IMR-90 (cell line): Measurements from ENCODE around the gene OPRM1. TPM values are rescaled to one million over a fixed set of nuclear protein-coding genes. Genes with fewer than 3 reads are reported as not detected.

Experiments used
- ATAC-seq: fragments of 200-7000 bp; cut with Tn5 transposase; 2 replicates; pipeline ENCODE4 v1.9.1; 2020; ENCODE audit warnings: low read depth, mild to moderate bottlenecking, moderate library complexity
- BruUV-seq: library from RNA; stranded (reverse); fragments of 400-500 nt; replicated peaks from 2 replicates; lab custom pipeline; 2021; lab: Mats Ljungman, UMichigan
- CTCF ChIA-PET: fragments of 300-600 bp; formaldehyde crosslinking; extraction: SDS; loops from one replicate; lab custom pipeline; 2021; ENCODE audit warnings: antibody characterized with exemption; lab: Yijun Ruan, JAX
- POLR2A ChIA-PET: fragments of 300-600 bp; sonication (Branson Sonifier 250); formaldehyde crosslinking; loops from one replicate; lab custom pipeline; 2022; ENCODE audit warnings: antibody characterized with exemption; ENCODE audit not compliant: unreplicated experiment; lab: Charles Lee
- DNase-seq: peaks from one replicate; pipeline ENCODE4 v3.0.0; 2013
- H2AFZ ChIP-seq: replicated peaks from 2 replicates; pipeline ENCODE3; 2013; ENCODE audit warnings: low read length, mild to moderate bottlenecking; ENCODE audit not compliant: poor library complexity
- H2AK5ac ChIP-seq: 2 replicates; pipeline ENCODE4 v1.6.1; 2013; ENCODE audit warnings: low read depth, low read length, inconsistent platforms
- H2AK9ac ChIP-seq: replicated peaks from 2 replicates; pipeline ENCODE3; 2013; ENCODE audit warnings: mild to moderate bottlenecking, low read depth, low read length, moderate library complexity; ENCODE audit not compliant: poor library complexity
- H2BK120ac ChIP-seq: 2 replicates; pipeline ENCODE4 v1.6.1; 2013; ENCODE audit warnings: low read depth, low read length, inconsistent platforms
- H2BK15ac ChIP-seq: 3 replicates; pipeline ENCODE4 v1.6.1; 2013; ENCODE audit warnings: low read depth, low read length, inconsistent platforms
- H2BK20ac ChIP-seq: 2 replicates; pipeline ENCODE4 v1.6.1; 2013; ENCODE audit warnings: low read depth, mild to moderate bottlenecking, inconsistent platforms, low read length, moderate library complexity
- H2BK5ac ChIP-seq: 2 replicates; pipeline ENCODE4 v1.6.1; 2013; ENCODE audit warnings: mild to moderate bottlenecking, low read depth, low read length, inconsistent platforms; ENCODE audit not compliant: poor library complexity, severe bottlenecking
- H3K14ac ChIP-seq: replicated peaks from 2 replicates; pipeline ENCODE4 v1.6.1; 2013; ENCODE audit warnings: low read depth, low read length, inconsistent platforms
- H3K18ac ChIP-seq: 2 replicates; pipeline ENCODE4 v1.6.1; 2013; ENCODE audit warnings: low read depth, low read length, control low read depth
- H3K23ac ChIP-seq: 2 replicates; pipeline ENCODE4 v1.6.1; 2013; ENCODE audit warnings: low read depth, low read length, inconsistent platforms
- H3K27ac ChIP-seq: 2 replicates; pipeline ENCODE4 v1.5.1; 2013; ENCODE audit warnings: mild to moderate bottlenecking, control low read depth, low read length; ENCODE audit not compliant: insufficient read depth
- H3K27me3 ChIP-seq: 2 replicates; pipeline ENCODE4 v1.6.1; 2013; ENCODE audit warnings: low read length; ENCODE audit not compliant: control insufficient read depth, insufficient read depth
- H3K36me3 ChIP-seq: 2 replicates; pipeline ENCODE4 v1.6.1; 2013; ENCODE audit warnings: low read length, mixed read lengths; ENCODE audit not compliant: control insufficient read depth, insufficient read depth
- H3K4ac ChIP-seq: 2 replicates; pipeline ENCODE4 v1.6.1; 2013; ENCODE audit warnings: low read depth, low read length, inconsistent platforms
- H3K4me1 ChIP-seq: 2 replicates; pipeline ENCODE4 v1.6.1; 2013; ENCODE audit warnings: low read length, mixed read lengths; ENCODE audit not compliant: control insufficient read depth, insufficient read depth
- H3K4me2 ChIP-seq: 2 replicates; pipeline ENCODE4 v1.6.1; 2013; ENCODE audit warnings: low read depth, mild to moderate bottlenecking, control low read depth, low read length, moderate library complexity
- H3K4me3 ChIP-seq: 2 replicates; pipeline ENCODE4 v1.5.1; 2013; ENCODE audit warnings: low read depth, mild to moderate bottlenecking, control low read depth, low read length, moderate library complexity; ENCODE audit not compliant: insufficient read depth
- H3K56ac ChIP-seq: 2 replicates; pipeline ENCODE4 v1.6.1; 2013; ENCODE audit warnings: low read length, inconsistent platforms; ENCODE audit not compliant: insufficient read depth; ENCODE audit errors: extremely low read depth
- H3K79me1 ChIP-seq, 2 experiments: 2 replicates each; pipeline ENCODE4 v1.6.1; 2013; ENCODE audit warnings: low read length in 2 of 2, inconsistent platforms in 1 of 2, low read depth in 1 of 2
- H3K9ac ChIP-seq: 2 replicates; pipeline ENCODE4 v1.6.1; 2013; ENCODE audit warnings: low read depth, low read length, control low read depth
- H3K9me1 ChIP-seq: 2 replicates; pipeline ENCODE4 v1.6.1; 2013; ENCODE audit warnings: low read length, inconsistent platforms; ENCODE audit not compliant: insufficient read depth
- H3K9me3 ChIP-seq: 2 replicates; pipeline ENCODE4 v1.6.1; 2013; ENCODE audit warnings: low read length; ENCODE audit not compliant: control insufficient read depth, insufficient read depth
- H4K20me1 ChIP-seq: 2 replicates; pipeline ENCODE4 v1.6.1; 2013; ENCODE audit warnings: low read length, inconsistent platforms; ENCODE audit not compliant: insufficient read depth
- H4K5ac ChIP-seq: 2 replicates; pipeline ENCODE4 v1.6.1; 2013; ENCODE audit warnings: mild to moderate bottlenecking, low read depth, low read length, control low read depth
- H4K8ac ChIP-seq, 2 experiments: 2 replicates each; pipeline ENCODE4 v1.6.1; 2013; ENCODE audit warnings: low read depth in 2 of 2, low read length in 2 of 2, control low read depth in 1 of 2, inconsistent platforms in 1 of 2
- H4K91ac ChIP-seq: 2 replicates; pipeline ENCODE4 v1.6.1; 2013; ENCODE audit warnings: low read depth, low read length, inconsistent platforms; ENCODE audit not compliant: insufficient read depth
- CEBPB ChIP-seq: IDR thresholded peaks from 2 replicates; pipeline ENCODE4 v1.6.1; 2012; ENCODE audit warnings: low read depth, low read length, improper control_type of control experiment
- CHD1 ChIP-seq: IDR thresholded peaks from 2 replicates; pipeline ENCODE4 v1.6.1; 2012; ENCODE audit warnings: low read depth, low read length, improper control_type of control experiment
- CTCF ChIP-seq: conservative IDR thresholded peaks from 2 replicates; pipeline ENCODE4 v1.5.1; 2012; ENCODE audit warnings: mild to moderate bottlenecking, low read depth, low read length, improper control_type of control experiment
- FOS ChIP-seq: fragments of 150-350 bp; IDR thresholded peaks from 2 replicates; pipeline ENCODE4 v1.6.1; 2016; ENCODE audit warnings: low read depth, low read length
- MAFK ChIP-seq: IDR thresholded peaks from 2 replicates; pipeline ENCODE4 v1.6.1; 2012; ENCODE audit warnings: low read depth, low read length, improper control_type of control experiment
- MAZ ChIP-seq: IDR thresholded peaks from 2 replicates; pipeline ENCODE4 v1.6.1; 2012; ENCODE audit warnings: low read depth, mild to moderate bottlenecking, low read length, improper control_type of control experiment, moderate library complexity, borderline replicate concordance
- MXI1 ChIP-seq: IDR thresholded peaks from 2 replicates; pipeline ENCODE4 v1.6.1; 2012; ENCODE audit warnings: low read depth, mild to moderate bottlenecking, low read length, moderate library complexity, borderline replicate concordance
- POLR2A ChIP-seq: IDR thresholded peaks from 2 replicates; pipeline ENCODE4 v1.6.1; 2012; ENCODE audit warnings: mild to moderate bottlenecking, low read depth, low read length
- RAD21 ChIP-seq: IDR thresholded peaks from 2 replicates; pipeline ENCODE4 v1.6.1; 2012; ENCODE audit warnings: low read length, improper control_type of control experiment
- RFX5 ChIP-seq: IDR thresholded peaks from 2 replicates; pipeline ENCODE4 v1.8.0; 2012; ENCODE audit warnings: low read depth, mild to moderate bottlenecking, low read length, moderate library complexity
- SMC3 ChIP-seq: fragments of 150-350 bp; IDR thresholded peaks from 2 replicates; pipeline ENCODE4 v1.6.1; 2016; ENCODE audit warnings: low read depth, mild to moderate bottlenecking, antibody characterized with exemption, low read length, moderate library complexity
- USF2 ChIP-seq: fragments of 150-350 bp; IDR thresholded peaks from 2 replicates; pipeline ENCODE4 v1.6.1; 2017; ENCODE audit warnings: mild to moderate bottlenecking, antibody characterized with exemption, low read length, low read depth
- WGBS, 2 experiments: methylation state at CpG; one replicate each; pipeline versions ENCODE4 v1.1.5 to v1.1.7; 2013; ENCODE audit warnings: missing lambda C conversion rate in 2 of 2; ENCODE audit not compliant: insufficient read length in 1 of 2; ENCODE audit errors: extremely low coverage in 2 of 2; 5-methylcytosine and 5-hydroxymethylcytosine counted together
- dilution Hi-C: fragments of 300-500 bp; cut with HindIII; formaldehyde crosslinking; loops from one replicate; pipeline ENCODE4 v1.14.3; 2018; ENCODE audit warnings: low sequenced_read_pairs; ENCODE audit not compliant: unreplicated experiment
- in situ Hi-C: fragments of 300-500 bp; cut with MboI; formaldehyde crosslinking; loops from 3 replicates; pipeline ENCODE4 v1.14.3; 2019; ENCODE audit warnings: low sequenced_read_pairs, inconsistent platforms, mixed read lengths
- intact Hi-C: fragments of 100-400 bp; cut with micrococcal nuclease; formaldehyde crosslinking; loops from 2 replicates; pipeline ENCODE4 v1.10.0; 2022
- polyA plus RNA-seq, 3 experiments: library from polyadenylated mRNA; depleted of rRNA; stranded (reverse); fragments of >200 nt; gene quantifications; 2 replicates each; pipeline ENCODE4 v1.2.3, GENCODE V29; 2012; ENCODE audit warnings: low replicate concordance in 1 of 3
- total RNA-seq: library from RNA; depleted of rRNA; stranded (reverse); fragments of >200 nt; gene quantifications from 2 replicates; pipeline ENCODE4 v1.2.3, GENCODE V29; 2012
- TF ChIP-seq, protein P1 (sequence below): fragments of 150-350 bp; IDR thresholded peaks from 2 replicates; pipeline ENCODE4 v1.6.1; 2016; ENCODE audit warnings: low read depth, mild to moderate bottlenecking, low read length, moderate library complexity, borderline replicate concordance

OPRM1 gene
- total and polyA plus RNA-seq, 2 of the 4 experiments (the other 2 are of a cell fraction) = not detected

GRCh38 chr6:154238831-154239230, 199.8 kb downstream of the OPRM1 start:
- Histone ChIP-seq H3K18ac (no peak overlapping the region), H4K91ac (no peak overlapping the region), H3K4me1 (peaks cover 6% of the 10 kb centered on the region; the same call in 1 of the 2 replicates), H3K9ac (no peak overlapping the region), H2AK9ac (no peak overlapping the region), H3K14ac (no peak overlapping the region), H3K4me3 (no peak overlapping the region), H2BK20ac (no peak overlapping the region), H4K20me1 (no peaks in the 10 kb centered on the region), H2BK15ac (no peak overlapping the region), H3K9me3 (no peaks in the 10 kb centered on the region), H4K8ac (no peak overlapping the region), H2BK120ac (no peak overlapping the region), H3K23ac (no peak overlapping the region), H3K27ac (no peak overlapping the region), H3K27me3 (no peaks in the 10 kb centered on the region; the same call in 1 of the 2 replicates), H3K79me1 (no peaks in the 10 kb centered on the region), H3K4me2 (no peak overlapping the region), H3K56ac (no peak overlapping the region), H3K9me1 (peaks cover 3% of the 10 kb centered on the region; the same call in 1 of the 2 replicates), H3K4ac (no peak overlapping the region), H2BK5ac (no peak overlapping the region), H3K36me3 (no peaks in the 10 kb centered on the region), H4K5ac (no peak overlapping the region), H2AFZ (no peak overlapping the region), H2AK5ac (no peak overlapping the region)
- intact Hi-C loops (loop anchor here (5.0 kb wide), 1 partner anchor 47 kb away; no protein-coding TSS in a partner anchor), in situ Hi-C loops (no loop called here), dilution Hi-C loops (no loop called here)
- CTCF ChIA-PET = interaction anchor here (0.6 kb wide), 1 partner anchor 11 kb away, joined by 4 read pairs; no protein-coding TSS in a partner anchor
- WGBS, 2 experiments = no CpG with 5 or more reads among the region's 2 CpGs
- no TSS peak for BruUV-seq
- TF ChIP-seq, protein P1, sequence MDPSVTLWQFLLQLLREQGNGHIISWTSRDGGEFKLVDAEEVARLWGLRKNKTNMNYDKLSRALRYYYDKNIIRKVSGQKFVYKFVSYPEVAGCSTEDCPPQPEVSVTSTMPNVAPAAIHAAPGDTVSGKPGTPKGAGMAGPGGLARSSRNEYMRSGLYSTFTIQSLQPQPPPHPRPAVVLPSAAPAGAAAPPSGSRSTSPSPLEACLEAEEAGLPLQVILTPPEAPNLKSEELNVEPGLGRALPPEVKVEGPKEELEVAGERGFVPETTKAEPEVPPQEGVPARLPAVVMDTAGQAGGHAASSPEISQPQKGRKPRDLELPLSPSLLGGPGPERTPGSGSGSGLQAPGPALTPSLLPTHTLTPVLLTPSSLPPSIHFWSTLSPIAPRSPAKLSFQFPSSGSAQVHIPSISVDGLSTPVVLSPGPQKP = no peak
- TF ChIP-seq POLR2A (no peak), MXI1 (no peak), USF2 (no peak), CTCF (no peak), CHD1 (no peak), SMC3 (no peak), CEBPB (no peak), RFX5 (no peak), FOS (no peak), MAZ (no peak), MAFK (no peak), RAD21 (no peak)
- no peak for ATAC-seq
- POLR2A ChIA-PET = no interaction called here
- no peak for DNase-seq
